ENCODE results near the gene COL16A1.

The COL16A1 gene

GRCh38 chr1:31705080-31705866, 1.5 kb upstream of the COL16A1 start:
- DNase-seq = peak; percentile 59 to 63

GRCh38 chr1:31704271-31705079, 658 bp upstream of the COL16A1 start:
- DNase-seq = no peak

- no peak for DNase-seq
Observed at GRCh38 chr1:31702836-31703404, 897 bp downstream of the COL16A1 start.

GRCh38 chr1:31701091-31701736, 2.6 kb downstream of the COL16A1 start:
- peak in 1 of 2 donors; percentile 17 for DNase-seq

- DNase-seq = no peak
Observed at GRCh38 chr1:31700468-31701090, 3.2 kb downstream of the COL16A1 start.

- DNase-seq = no peak
Observed at GRCh38 chr1:31699341-31699891, 4.4 kb downstream of the COL16A1 start.

- no peak for DNase-seq
Observed at GRCh38 chr1:31697369-31697984, 6.3 kb downstream of the COL16A1 start.

- no peak for DNase-seq
Observed at GRCh38 chr1:31696242-31696641, 7.6 kb downstream of the COL16A1 start.

- DNase-seq = no peak
Observed at GRCh38 chr1:31695327-31695726, 8.5 kb downstream of the COL16A1 start.

GRCh38 chr1:31694964-31695313, 8.9 kb downstream of the COL16A1 start:
- DNase-seq = no peak

GRCh38 chr1:31694069-31694963, 9.5 kb downstream of the COL16A1 start:
- no peak for DNase-seq

GRCh38 chr1:31693231-31693630, 10.6 kb downstream of the COL16A1 start:
- DNase-seq = no peak

GRCh38 chr1:31691951-31692350, 11.9 kb downstream of the COL16A1 start:
- no peak for DNase-seq

- DNase-seq = no peak
Observed at GRCh38 chr1:31691446-31691845, 12.4 kb downstream of the COL16A1 start.

- DNase-seq = no peak
Observed at GRCh38 chr1:31690921-31691320, 12.9 kb downstream of the COL16A1 start.

- no peak for DNase-seq
Observed at GRCh38 chr1:31689854-31690253, 14.0 kb downstream of the COL16A1 start.

GRCh38 chr1:31689379-31689778, 14.4 kb downstream of the COL16A1 start:
- no peak for DNase-seq

- DNase-seq = no peak
Observed at GRCh38 chr1:31688233-31688918, 15.4 kb downstream of the COL16A1 start.

- DNase-seq = no peak
Observed at GRCh38 chr1:31687601-31688000, 16.2 kb downstream of the COL16A1 start.

GRCh38 chr1:31685795-31686194, 18.0 kb downstream of the COL16A1 start:
- no peak for DNase-seq

Measured in stimulated activated CD4-positive, alpha-beta T cell treated with anti-CD3 and anti-CD28 coated beads, Interleukin-2, amount 100 ng/mL, for 48 hours (primary cell).